ENCODE data around the gene TK2.

Gene TK2

GRCh38 chr16:66543541-66543940 lies 6.4 kb downstream of the TK2 start:
- DNase-seq, result no peak

GRCh38 chr16:66542396-66542795 lies 7.5 kb downstream of the TK2 start:
- no peak for DNase-seq

- DNase-seq, result no peak
These were observed 8.2 kb downstream of the TK2 start for GRCh38 chr16:66541388-66542355.

- DNase-seq, result peak; percentile 54
These were observed 10.1 kb downstream of the TK2 start for GRCh38 chr16:66539623-66540469.

GRCh38 chr16:66538910-66539309 lies 11.0 kb downstream of the TK2 start:
- no peak for DNase-seq

GRCh38 chr16:66537236-66537635 lies 12.7 kb downstream of the TK2 start:
- DNase-seq, result no peak

GRCh38 chr16:66536525-66536924 lies 13.4 kb downstream of the TK2 start:
- DNase-seq, result no peak

- no peak for DNase-seq
These were observed 15.5 kb downstream of the TK2 start for GRCh38 chr16:66534376-66534799.

- DNase-seq, result no peak
These were observed 20.4 kb downstream of the TK2 start for GRCh38 chr16:66529475-66529874.

GRCh38 chr16:66528294-66528693 lies 21.6 kb downstream of the TK2 start:
- no peak for DNase-seq

- no peak for DNase-seq
These were observed 24.3 kb downstream of the TK2 start for GRCh38 chr16:66525396-66526180.

GRCh38 chr16:66524601-66525164 lies 25.2 kb downstream of the TK2 start:
- peak; percentile 48 for DNase-seq

GRCh38 chr16:66523861-66524354 lies 26.0 kb downstream of the TK2 start:
- DNase-seq, result peak; percentile 63

GRCh38 chr16:66522816-66523590 lies 26.9 kb downstream of the TK2 start:
- DNase-seq, result no peak

GRCh38 chr16:66521951-66522771 lies 27.8 kb downstream of the TK2 start:
- peak; percentile 93 for DNase-seq

GRCh38 chr16:66521252-66521713 lies 28.6 kb downstream of the TK2 start:
- no peak for DNase-seq

- peak; percentile 28 for DNase-seq
These were observed 29.3 kb downstream of the TK2 start for GRCh38 chr16:66520406-66521170.

- DNase-seq, result no peak
These were observed 30.2 kb downstream of the TK2 start for GRCh38 chr16:66519482-66520373.

All from CD4-positive, alpha-beta T cell treated with Interleukin-17A for 4 hours (primary cell).